Peyer's patch (tissue), 4 donors: ENCODE measurements around the gene MGMT. TPM values are rescaled to one million over a fixed set of nuclear protein-coding genes. Genes with fewer than 3 reads are reported as not detected.

Experiments used
- DNase-seq, 3 donors: peaks; one replicate each; pipeline ENCODE4 v3.0.0-alpha.2; 2017 to 2019
- H3K27ac ChIP-seq, 4 donors: fragments of 200-600 bp; sonication (generic); one replicate each; pipeline ENCODE4 v1.5.1; 2016 to 2019
- H3K27me3 ChIP-seq, 2 donors: fragments of 200-600 bp; sonication (generic); one replicate each; pipeline ENCODE4 v1.5.1; 2019
- H3K36me3 ChIP-seq, 3 donors: fragments of 200-600 bp; sonication (generic); one replicate each; pipeline ENCODE4 v1.5.1; 2016 to 2019
- H3K4me1 ChIP-seq, 4 donors: fragments of 200-600 bp; sonication (generic); one replicate each; pipeline ENCODE4 v1.5.1; 2016 to 2019
- H3K4me3 ChIP-seq, 4 donors: fragments of 200-600 bp; sonication (generic); 1 replicate in 3 of 4; 2 replicates in 1 of 4; pipeline ENCODE4 v1.5.1; 2016 to 2019; ENCODE audit warnings: mild to moderate bottlenecking in 1 of 4
- H3K9me3 ChIP-seq, 4 donors: fragments of 200-600 bp; sonication (generic); one replicate each; pipeline ENCODE4 v1.5.1; 2016 to 2019; ENCODE audit warnings: mild to moderate bottlenecking in 1 of 4
- CTCF ChIP-seq, 6 experiments: fragments of 450-650 bp in 4 of 6; fragments of 200-600 bp in 2 of 6; sonication (generic) in 1 of 6; IDR thresholded peaks; one replicate each; pipeline ENCODE4 v1.5.1; 2017 to 2019; ENCODE audit warnings: antibody characterized with exemption in 6 of 6, mild to moderate bottlenecking in 3 of 6, moderate library complexity in 1 of 6
- POLR2A ChIP-seq, 2 donors: fragments of 450-650 bp; IDR thresholded peaks; one replicate each; pipeline ENCODE4 v1.5.1; 2017; ENCODE audit warnings: antibody characterized with exemption in 2 of 2, mild to moderate bottlenecking in 2 of 2, moderate library complexity in 2 of 2
- total RNA-seq, 4 donors: library from RNA; depleted of rRNA; stranded (reverse); fragments of >200 nt; gene quantifications; one replicate each; pipeline ENCODE4 v1.1.0, GENCODE V29; 2016

Gene MGMT
- total RNA-seq, 4 donors from 2014 or later: 24.5 to 43.7 (median 35.3) TPM

GRCh38 chr10:129787557-129787956 is 320.5 kb downstream of the MGMT start:
- no peaks in the 10 kb centered on the region for H3K4me1 ChIP-seq
- peaks cover 0 to 5% (median 0%) of the 10 kb centered on the region in 4 donors for H3K9me3 ChIP-seq
- DNase-seq: no peak
- H3K27me3 ChIP-seq: no peaks in the 10 kb centered on the region
- no peak overlapping the region for H3K27ac ChIP-seq
- no peaks in the 10 kb centered on the region for H3K36me3 ChIP-seq
- no peak overlapping the region for H3K4me3 ChIP-seq
- TF ChIP-seq POLR2A (IDR thresholded peaks at IDR 0.05): no peak
- TF ChIP-seq CTCF (IDR thresholded peaks at IDR 0.05): no peak

DNA sequence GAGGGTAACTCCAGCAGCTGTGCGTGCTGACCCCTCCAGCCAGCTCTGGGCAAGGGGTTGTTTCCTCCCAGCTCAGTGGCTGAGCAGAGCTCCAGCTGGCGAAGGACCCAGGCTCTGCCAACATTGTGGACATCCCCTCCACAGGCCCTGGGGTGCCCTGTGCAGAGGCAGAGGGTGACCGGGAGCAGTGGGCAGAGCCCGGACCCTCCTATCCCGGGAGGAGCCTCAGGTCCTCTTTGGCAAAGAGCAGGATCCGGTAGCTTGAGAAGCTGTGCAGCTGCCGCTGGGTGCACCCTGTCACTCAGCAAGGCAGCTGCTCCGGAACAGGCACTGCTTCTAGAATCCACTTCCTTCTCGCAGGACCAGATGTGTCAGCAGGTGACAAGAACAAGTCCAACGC is 321.2 kb downstream of the MGMT start:
- Histone ChIP-seq H3K9me3 (peaks cover 0 to 5% (median 0%) of the 10 kb centered on the region in 4 donors), H3K4me1 (no peaks in the 10 kb centered on the region), H3K27ac (no peak overlapping the region), H3K36me3 (no peaks in the 10 kb centered on the region), H3K4me3 (no peak overlapping the region), H3K27me3 (no peaks in the 10 kb centered on the region)
- peak in 1 of 3 donors; percentile 28 for DNase-seq
- TF ChIP-seq CTCF (IDR thresholded peaks at IDR 0.05): no peak
- TF ChIP-seq POLR2A (IDR thresholded peaks at IDR 0.05): no peak

DNA sequence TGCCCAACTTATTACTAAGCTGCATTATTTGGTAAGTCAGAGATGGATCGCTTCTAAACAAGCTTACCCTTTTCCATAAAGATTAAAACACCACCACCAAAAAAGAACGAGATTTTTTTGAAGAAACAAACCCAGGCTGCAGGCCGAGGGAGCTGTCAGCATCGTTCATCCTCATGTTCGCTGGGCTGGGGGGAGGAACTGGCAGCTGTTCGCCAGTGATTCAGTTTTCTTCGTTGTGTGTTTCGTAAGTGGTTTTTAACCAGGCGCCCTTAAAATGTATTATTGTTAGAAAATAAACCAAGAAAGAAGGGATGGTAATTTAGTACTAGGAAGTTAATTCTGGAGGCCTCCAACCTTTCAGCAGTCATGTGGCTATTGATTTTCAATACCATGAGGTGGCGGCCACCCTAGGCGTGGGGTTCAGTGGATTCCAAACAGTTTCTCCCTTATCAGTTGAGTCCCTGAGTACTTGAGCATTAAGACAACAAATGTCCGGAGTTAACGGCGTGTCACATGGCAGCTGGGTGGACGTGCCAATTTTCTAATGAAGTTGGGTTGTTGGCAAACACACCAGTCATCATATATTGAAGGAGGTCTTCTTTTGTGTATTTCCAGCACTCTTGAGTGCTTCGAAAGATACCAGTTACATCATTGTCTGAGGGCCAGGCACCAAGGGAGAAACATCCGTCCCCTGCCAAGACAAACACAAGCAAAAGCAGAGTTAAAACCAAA is 323.8 kb downstream of the MGMT start:
- no peaks in the 10 kb centered on the region for H3K27me3 ChIP-seq
- no peak overlapping the region for H3K27ac ChIP-seq
- H3K36me3 ChIP-seq: no peaks in the 10 kb centered on the region
- no peak for TF ChIP-seq CTCF (IDR thresholded peaks at IDR 0.05)
- DNase-seq: no peak
- peaks cover 0 to 5% (median 0%) of the 10 kb centered on the region in 4 donors for H3K9me3 ChIP-seq
- no peaks in the 10 kb centered on the region for H3K4me1 ChIP-seq
- no peak overlapping the region for H3K4me3 ChIP-seq

- no peaks in the 10 kb centered on the region for H3K27me3 ChIP-seq
- H3K9me3 ChIP-seq: peaks cover 0 to 3% (median 0%) of the 10 kb centered on the region in 4 donors
- no peak overlapping the region for H3K27ac ChIP-seq
- no peak for TF ChIP-seq POLR2A (IDR thresholded peaks at IDR 0.05)
- no peak for TF ChIP-seq CTCF (IDR thresholded peaks at IDR 0.05)
- no peaks in the 10 kb centered on the region for H3K4me1 ChIP-seq
- H3K36me3 ChIP-seq: no peaks in the 10 kb centered on the region
- no peak overlapping the region for H3K4me3 ChIP-seq
- DNase-seq: no peak
These were observed 325.1 kb downstream of the MGMT start for GRCh38 chr10:129792141-129792540.

DNA sequence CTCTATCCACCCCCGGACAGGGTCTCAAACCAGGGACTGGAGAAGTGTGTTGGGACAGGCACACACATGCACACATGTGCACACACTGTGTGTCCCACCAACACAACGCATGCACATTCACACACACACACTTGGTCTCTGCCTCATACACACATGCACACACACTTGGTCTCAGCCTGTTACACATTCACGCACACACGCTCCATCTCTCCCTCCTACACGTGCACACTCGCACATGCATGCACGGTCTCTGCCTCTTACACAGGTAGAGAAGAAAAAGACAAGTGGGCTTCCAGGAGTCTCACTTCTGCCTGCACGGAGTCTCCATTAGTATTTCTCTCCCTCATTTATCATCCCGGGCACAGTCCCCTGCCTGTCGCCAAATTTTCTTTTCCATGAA is 325.8 kb downstream of the MGMT start:
- Histone ChIP-seq H3K4me3 (no peak overlapping the region), H3K36me3 (no peaks in the 10 kb centered on the region), H3K27me3 (no peaks in the 10 kb centered on the region), H3K9me3 (no peaks in the 10 kb centered on the region), H3K4me1 (no peaks in the 10 kb centered on the region), H3K27ac (no peak overlapping the region)
- DNase-seq: no peak
- TF ChIP-seq CTCF (IDR thresholded peaks at IDR 0.05): no peak
- no peak for TF ChIP-seq POLR2A (IDR thresholded peaks at IDR 0.05)
